Measurements from ENCODE around the gene FUBP1. TPM values are rescaled to one million over a fixed set of nuclear protein-coding genes. Genes with fewer than 3 reads are reported as not detected.

FUBP1 gene
- total and polyA plus RNA-seq, 9 of the 15 experiments (the other 6 are each of a cell fraction or from before 2014, with no cell fraction given), result 104 to 294 (median 213) TPM

DNA sequence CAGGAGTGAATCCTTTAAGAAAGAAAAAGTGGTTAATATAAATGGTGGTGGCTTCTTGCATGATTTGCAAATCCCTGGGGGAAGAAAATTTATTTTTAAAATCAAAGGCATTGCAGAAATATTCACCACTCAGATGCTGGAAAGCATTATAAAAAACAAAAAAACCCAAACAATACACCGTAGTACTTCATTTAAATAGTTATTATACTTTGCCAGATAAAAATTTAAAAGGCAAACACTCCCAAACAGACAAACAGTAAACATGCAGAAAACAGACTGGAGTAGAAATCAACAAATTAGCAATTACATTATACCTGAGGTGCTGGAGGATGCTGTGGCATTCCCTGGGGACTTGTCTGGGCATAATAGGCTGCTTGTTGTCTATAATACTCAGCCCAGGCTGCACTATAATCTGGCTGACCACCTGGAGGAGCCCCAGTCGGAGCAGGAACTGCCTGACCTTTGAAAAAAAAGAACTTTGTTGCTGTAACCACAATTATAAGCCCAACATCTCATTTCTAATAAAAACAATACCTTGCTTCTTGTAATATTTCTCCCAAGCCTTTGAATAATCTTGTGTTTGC, 29.9 kb downstream of the FUBP1 start:
- Histone ChIP-seq H3K9me1 (ENCODE audit: control insufficient read depth, insufficient read depth, low read length) (no peaks in the 10 kb centered on the region), H3K9me3 (replicated peaks; ENCODE audit: control insufficient read depth, insufficient read depth, low read depth, low read length) (no peaks in the 10 kb centered on the region), H3K36me3 (ENCODE audit: control insufficient read depth, insufficient read depth, low read length) (peaks cover 96% of the 10 kb centered on the region), H3K4me3 (no peak overlapping the region), H3K27me3 (ENCODE audit: control insufficient read depth in 2 of 2, insufficient read depth in 2 of 2, low read length in 2 of 2) (no peaks in the 10 kb centered on the region), H3K79me2 (ENCODE audit: control insufficient read depth, insufficient read depth, low read length) (peaks cover 10% of the 10 kb centered on the region; the same call in 1 of the 3 replicates), H4K20me1 (replicated peaks; ENCODE audit: control insufficient read depth, insufficient read depth, low read length) (no peaks in the 10 kb centered on the region), H3K9ac (ENCODE audit: insufficient read depth in 1 of 2, low read depth in 2 of 2, low read length in 2 of 2) (no peak overlapping the region), H2AFZ (ENCODE audit: low read depth, low read length) (no peak overlapping the region), H3K4me2 (ENCODE audit: insufficient read depth, low read length) (no peak overlapping the region), H3K27ac (ENCODE audit: extremely low read depth, low read depth, low read length) (no peak overlapping the region), H3K4me1 (replicated peaks in 1 of 2; ENCODE audit: control insufficient read depth in 2 of 2, insufficient read depth in 2 of 2, low read length in 2 of 2) (no peaks in the 10 kb centered on the region)
- ChIA-PET POLR2A (interaction anchor here (2.5 kb wide), 1 partner anchor 29 kb away, joined by 6 read pairs; the partner anchor contains the start of gene FUBP1), CTCF (ENCODE audit: low intra/inter-chr PET ratio) (no interaction called here)
- FAIRE-seq (peak; percentile 26), DNase-seq (ENCODE audit: extremely low read depth in 1 of 4, low spot score in 3 of 4) (peak in 1 of 4 experiments; percentile 16), ATAC-seq (peak; percentile 72)
- TF ChIP-seq, protein P1, sequence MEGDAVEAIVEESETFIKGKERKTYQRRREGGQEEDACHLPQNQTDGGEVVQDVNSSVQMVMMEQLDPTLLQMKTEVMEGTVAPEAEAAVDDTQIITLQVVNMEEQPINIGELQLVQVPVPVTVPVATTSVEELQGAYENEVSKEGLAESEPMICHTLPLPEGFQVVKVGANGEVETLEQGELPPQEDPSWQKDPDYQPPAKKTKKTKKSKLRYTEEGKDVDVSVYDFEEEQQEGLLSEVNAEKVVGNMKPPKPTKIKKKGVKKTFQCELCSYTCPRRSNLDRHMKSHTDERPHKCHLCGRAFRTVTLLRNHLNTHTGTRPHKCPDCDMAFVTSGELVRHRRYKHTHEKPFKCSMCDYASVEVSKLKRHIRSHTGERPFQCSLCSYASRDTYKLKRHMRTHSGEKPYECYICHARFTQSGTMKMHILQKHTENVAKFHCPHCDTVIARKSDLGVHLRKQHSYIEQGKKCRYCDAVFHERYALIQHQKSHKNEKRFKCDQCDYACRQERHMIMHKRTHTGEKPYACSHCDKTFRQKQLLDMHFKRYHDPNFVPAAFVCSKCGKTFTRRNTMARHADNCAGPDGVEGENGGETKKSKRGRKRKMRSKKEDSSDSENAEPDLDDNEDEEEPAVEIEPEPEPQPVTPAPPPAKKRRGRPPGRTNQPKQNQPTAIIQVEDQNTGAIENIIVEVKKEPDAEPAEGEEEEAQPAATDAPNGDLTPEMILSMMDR (IDR thresholded peaks at IDR 0.05 in 2 of 3, conservative IDR thresholded peaks at IDR 0.05 in 1 of 3; ENCODE audit: insufficient read depth in 2 of 3, low read depth in 1 of 3, low read length in 3 of 3), result 0 out of 6 replicates have a peak, but pooled peaks of 1 of the 3 experiments have one; percentile 19
- TF ChIP-seq POLR3A (IDR thresholded peaks at IDR 0.05; ENCODE audit: borderline replicate concordance, extremely low read depth, insufficient read depth, insufficient read length) (no peak), ZZZ3 (IDR thresholded peaks at IDR 0.05) (0 out of 2 replicates have a peak, but pooled peaks have one; percentile 25)
- in situ Hi-C loops (cut with MboI), result no loop called here
- no TSS peak for BruUV-seq (replicated peaks)
- intact Hi-C loops (cut with micrococcal nuclease), result loop anchor here (2.0 kb wide), 1 partner anchor 14 kb away; no protein-coding TSS in a partner anchor
- WGBS (ENCODE audit: insufficient coverage, low coverage, missing lambda C conversion rate), result 53% methylated on average over 2 of the region's 2 CpGs
